Stimulated activated CD8-positive, alpha-beta memory T cell treated with anti-CD3 and anti-CD28 coated beads, Interleukin-4, amount 100 ng/mL, for 24 hours (primary cell): Measurements from ENCODE around the gene FARP1.

Source experiments
- DNase-seq: peaks from one replicate; pipeline ENCODE4 v3.0.0-alpha.2; 2020; ENCODE audit warnings: low read depth

FARP1 gene

GRCh38 chr13:98485561-98485960, 342.7 kb downstream of the FARP1 start:
- no peak for DNase-seq

GRCh38 chr13:98486412-98486811, 343.5 kb downstream of the FARP1 start:
- DNase-seq: no peak

GRCh38 chr13:98487016-98487415, 344.1 kb downstream of the FARP1 start:
- no peak for DNase-seq

GRCh38 chr13:98487522-98487921, 344.6 kb downstream of the FARP1 start:
- DNase-seq: no peak

- no peak for DNase-seq
These were observed 345.8 kb downstream of the FARP1 start for GRCh38 chr13:98488736-98489135.

- DNase-seq: no peak
These were observed 346.7 kb downstream of the FARP1 start for GRCh38 chr13:98489446-98490194.

- no peak for DNase-seq
These were observed 347.4 kb downstream of the FARP1 start for GRCh38 chr13:98490195-98490836.

- DNase-seq: no peak
These were observed 348.0 kb downstream of the FARP1 start for GRCh38 chr13:98490866-98491265.

GRCh38 chr13:98492335-98493041, 349.6 kb downstream of the FARP1 start:
- no peak for DNase-seq

- no peak for DNase-seq
These were observed 350.3 kb downstream of the FARP1 start for GRCh38 chr13:98493042-98493712.

- DNase-seq: no peak
These were observed 351.9 kb downstream of the FARP1 start for GRCh38 chr13:98494769-98495168.

GRCh38 chr13:98495627-98496478, 353.0 kb downstream of the FARP1 start:
- no peak for DNase-seq

- DNase-seq: no peak
These were observed 353.5 kb downstream of the FARP1 start for GRCh38 chr13:98496479-98496791.

GRCh38 chr13:98496966-98497365, 354.1 kb downstream of the FARP1 start:
- DNase-seq: no peak

GRCh38 chr13:98500963-98501421, 358.1 kb downstream of the FARP1 start:
- DNase-seq: no peak

GRCh38 chr13:98503175-98504028, 360.5 kb downstream of the FARP1 start:
- DNase-seq: no peak

GRCh38 chr13:98504029-98504351, 361.1 kb downstream of the FARP1 start:
- no peak for DNase-seq

GRCh38 chr13:98504371-98504963, 361.6 kb downstream of the FARP1 start:
- DNase-seq: no peak
